NCI-H2227 (cell line): ENCODE data around the gene ALPL.

ENCODE experiments used
- DNase-seq: peaks from one replicate; lab custom pipeline; 2025; ENCODE audit not compliant: unreplicated experiment; lab: John Stamatoyannopoulos, UW

The ALPL gene

GRCh38 chr1:21526441-21526840 is 17.2 kb downstream of the ALPL start:
- no peak for DNase-seq

GRCh38 chr1:21530368-21531016 is 21.3 kb downstream of the ALPL start:
- DNase-seq = no peak

DNA sequence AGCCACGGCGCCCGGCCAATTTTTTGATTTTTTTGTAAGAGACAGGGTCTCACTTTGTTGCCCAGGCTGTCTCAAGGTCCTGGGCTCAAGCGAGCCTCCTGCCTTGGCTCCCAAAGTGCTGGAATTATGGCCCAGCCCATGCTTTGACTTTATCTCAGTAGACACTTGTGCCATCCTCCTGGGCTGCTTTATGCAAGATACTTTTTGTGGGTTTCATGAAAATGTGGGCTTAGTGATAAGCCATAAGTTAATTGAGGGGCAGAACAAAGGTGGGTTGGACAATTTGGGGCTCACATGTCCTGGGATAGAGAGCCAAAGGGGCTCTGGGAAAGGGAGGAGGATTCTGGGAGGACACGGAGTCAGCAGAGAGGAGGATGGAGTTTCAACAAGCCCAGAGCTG is 22.0 kb downstream of the ALPL start:
- no peak for DNase-seq

DNA sequence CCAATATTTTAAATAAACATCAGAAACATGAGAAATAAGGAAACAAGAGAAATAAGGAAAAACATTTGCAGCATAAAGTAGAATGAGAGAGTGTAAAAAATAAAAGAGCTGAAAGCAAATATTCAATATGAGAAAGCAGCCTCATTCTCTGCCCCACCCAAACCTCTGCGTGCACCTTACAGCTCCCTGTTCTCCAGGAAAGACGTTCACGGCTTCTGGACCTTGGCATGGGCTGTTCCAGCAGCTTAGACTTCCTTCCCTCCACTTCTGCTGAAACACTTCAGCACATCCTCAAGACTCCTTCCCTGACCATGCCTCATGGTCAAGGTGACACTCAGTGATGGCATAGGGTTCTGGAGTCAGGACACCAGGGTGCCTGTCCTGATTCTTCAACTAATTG is 23.3 kb downstream of the ALPL start:
- no peak for DNase-seq

DNA sequence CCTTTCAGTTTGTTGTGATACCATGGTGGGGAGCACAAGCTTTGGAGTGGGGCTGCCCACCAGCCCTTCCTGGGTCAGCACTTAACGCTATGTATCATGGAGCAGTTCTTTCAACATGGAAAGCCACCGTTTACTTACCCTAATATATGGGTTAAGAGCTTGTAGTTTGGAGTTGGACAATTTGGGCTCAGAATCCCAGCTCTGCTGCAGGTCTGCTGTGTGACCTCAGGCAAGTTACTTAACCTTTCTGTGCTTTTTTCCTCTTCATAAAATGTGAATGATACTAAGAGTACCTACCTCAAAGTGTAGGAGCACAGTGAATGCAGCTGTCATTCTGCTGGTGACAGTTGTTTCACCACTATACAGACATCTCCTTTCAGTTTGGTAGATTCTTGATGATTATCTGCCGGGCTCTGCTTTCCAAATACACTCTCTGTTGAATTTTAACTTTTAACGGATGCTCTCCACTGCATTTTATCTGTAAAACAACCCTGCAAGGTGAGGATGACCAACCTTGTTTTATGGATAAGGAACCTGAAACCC is 23.8 kb downstream of the ALPL start:
- no peak for DNase-seq

GRCh38 chr1:21534146-21534545 is 24.9 kb downstream of the ALPL start:
- DNase-seq = no peak

DNA sequence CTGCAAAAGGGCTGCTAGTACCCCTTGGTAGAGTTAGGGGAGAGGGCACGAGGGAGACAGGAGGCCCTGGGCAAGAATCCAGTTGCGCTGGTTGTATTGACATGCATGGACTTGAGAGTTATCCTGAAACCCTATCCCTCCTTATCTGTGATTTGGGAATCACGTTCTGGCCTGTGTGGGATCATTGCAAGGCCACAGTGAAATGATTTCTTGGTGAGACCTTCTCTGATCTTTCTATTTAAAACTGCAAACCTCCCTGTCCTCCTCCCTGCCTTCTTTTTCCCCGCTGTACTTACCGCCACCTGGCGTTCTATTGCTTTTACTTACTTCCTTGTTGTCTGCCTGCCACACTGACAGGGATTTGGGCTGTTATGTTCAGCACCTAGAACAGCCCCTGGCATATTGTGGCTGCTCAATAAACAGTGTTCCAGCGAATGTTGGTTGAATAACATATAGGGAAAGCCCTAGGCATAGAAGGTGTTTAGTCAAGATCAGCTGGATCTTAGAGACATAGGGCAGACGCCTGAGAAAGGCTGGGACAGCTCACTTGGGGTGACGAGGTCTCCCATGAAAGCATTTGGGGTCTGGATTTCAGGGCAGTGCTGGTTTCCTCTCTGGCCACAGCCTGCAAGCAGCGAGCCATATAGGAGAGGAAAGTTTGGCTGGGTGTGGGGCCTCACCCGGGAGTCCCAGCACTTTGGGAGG is 25.6 kb downstream of the ALPL start:
- peak; percentile 49 for DNase-seq

DNA sequence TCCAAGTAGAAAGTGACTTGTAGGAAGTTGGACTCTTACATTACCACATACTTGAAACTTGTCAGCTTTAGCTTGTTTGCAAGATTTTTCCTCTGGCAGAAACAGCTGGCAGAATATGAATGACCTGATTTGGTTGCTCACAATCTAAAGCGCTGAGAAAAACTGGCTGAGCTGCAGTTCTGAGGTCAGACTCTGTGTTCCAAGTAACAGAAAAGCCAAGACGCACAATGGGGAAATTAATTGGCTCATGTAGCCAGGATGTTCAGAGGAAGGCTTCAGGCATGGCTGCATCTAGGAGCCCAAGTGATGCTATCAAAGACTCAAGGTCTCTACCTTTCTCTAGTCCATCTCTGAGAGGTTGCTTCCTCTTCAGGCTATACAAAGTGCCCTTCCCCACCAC is 27.0 kb downstream of the ALPL start:
- DNase-seq = no peak

GRCh38 chr1:21537511-21537931 is 28.3 kb downstream of the ALPL start:
- no peak for DNase-seq

DNA sequence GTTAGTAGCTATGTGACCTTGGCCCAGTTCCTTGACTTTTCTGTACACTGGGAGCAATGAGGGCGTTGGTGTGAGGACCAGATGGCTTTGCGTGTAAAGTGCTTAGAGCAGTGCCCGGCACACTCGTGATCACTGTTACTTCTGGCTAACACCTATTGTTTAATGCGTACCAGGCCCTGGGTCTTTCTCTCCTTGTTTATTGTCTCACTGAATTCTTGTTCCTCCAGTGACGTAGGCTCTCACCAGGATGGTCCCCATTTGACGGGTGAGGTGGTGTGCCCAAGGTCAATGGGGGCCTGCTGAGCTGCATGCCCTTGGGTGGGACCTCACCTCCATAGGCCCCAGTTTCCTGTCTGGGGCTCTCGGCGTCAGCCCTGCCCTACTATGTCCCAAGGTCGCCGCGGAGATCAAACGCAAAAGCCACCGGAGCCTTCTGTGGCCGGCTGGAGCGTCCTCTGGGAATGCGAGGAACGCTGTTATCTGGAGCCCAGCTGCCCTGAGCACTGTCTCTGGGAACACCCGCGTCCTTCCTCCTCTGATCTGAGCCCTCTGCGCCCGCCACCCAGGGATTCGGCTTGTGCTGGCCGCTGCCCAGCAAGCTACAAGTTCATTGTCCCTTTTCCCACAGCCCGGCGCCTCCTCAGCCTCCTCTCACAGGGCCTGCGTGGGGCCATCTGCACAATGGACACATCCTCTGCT is 28.9 kb downstream of the ALPL start:
- DNase-seq = no peak

GRCh38 chr1:21539933-21540332 is 30.7 kb downstream of the ALPL start:
- DNase-seq = no peak

DNA sequence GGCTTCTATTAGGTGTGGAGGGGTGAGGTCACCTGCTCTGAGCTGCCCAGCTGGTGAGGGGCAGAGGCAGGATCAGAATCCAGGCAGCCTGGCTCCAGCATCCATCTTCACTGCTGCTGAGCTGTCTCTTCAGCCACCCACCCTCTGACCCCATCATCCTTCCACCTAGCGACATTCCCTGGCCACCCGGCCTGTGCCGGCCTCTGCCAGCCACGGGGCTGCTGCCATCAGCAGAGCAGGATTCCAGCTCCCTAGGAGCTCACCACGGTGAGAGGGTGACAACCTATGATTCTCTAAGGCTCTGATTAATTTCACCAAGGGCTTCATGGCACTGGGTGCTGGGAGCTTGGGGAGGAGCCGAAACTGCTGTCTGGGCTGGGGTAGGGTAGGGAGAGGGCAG is 32.1 kb downstream of the ALPL start:
- DNase-seq = no peak

GRCh38 chr1:21541835-21542234 is 32.6 kb downstream of the ALPL start:
- DNase-seq = no peak

- DNase-seq = no peak
Observed at GRCh38 chr1:21543598-21543997, 34.4 kb downstream of the ALPL start.

GRCh38 chr1:21544095-21544494 is 34.9 kb downstream of the ALPL start:
- DNase-seq = no peak

DNA sequence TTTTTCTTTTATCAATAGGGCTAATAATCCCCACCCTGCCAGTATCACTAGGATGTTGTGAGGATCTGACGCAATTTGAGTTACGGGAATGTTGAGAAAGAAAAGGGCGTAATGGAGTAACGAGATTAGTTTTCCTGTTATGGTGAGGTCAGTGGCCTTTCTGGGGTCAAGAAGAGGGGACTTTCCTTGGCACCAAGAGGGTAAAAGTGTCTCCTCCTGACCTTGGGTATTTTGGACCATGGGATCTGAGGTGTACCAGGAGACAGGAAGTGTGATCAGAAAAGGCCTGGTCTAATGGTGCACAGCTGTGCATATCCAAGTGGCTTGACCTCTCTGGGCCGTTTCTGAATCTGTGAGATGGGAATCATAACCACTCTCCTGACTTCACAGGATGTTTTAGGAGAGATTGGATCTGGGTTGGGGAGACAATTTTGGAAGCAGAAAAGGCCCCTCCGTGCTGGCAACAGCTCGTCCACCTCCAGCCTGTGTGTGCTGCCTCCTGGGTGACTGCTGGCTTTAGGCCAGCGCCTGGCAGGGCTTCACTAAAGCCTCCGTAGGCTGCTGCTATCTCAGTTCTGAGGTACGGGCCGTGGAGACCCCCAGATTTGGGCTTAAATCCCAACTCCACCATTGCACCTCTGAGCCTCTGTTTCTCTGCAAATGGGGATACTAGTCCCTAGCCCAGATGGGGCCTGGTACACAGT is 37.1 kb downstream of the ALPL start:
- no peak for DNase-seq

DNA sequence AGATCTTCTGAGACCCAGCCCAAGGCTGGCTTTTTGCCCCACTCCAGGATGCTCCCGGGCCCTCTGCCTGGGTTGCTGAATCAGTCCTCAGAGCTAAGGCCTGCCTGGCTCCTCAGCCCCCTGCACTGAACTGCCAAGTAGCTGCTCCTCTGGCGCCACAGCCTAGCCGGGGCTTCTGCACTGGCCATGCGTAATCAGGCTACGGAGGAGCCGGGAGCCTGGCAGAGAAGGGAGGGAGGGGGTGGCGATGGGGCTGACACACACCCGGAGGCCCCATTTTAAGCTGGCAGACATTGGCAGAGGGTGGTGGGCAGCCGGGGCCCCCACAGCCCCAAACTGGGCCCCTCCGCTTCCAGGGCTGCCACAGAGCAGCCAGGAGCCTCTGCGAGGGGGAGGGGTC is 38.7 kb downstream of the ALPL start:
- no peak for DNase-seq

DNA sequence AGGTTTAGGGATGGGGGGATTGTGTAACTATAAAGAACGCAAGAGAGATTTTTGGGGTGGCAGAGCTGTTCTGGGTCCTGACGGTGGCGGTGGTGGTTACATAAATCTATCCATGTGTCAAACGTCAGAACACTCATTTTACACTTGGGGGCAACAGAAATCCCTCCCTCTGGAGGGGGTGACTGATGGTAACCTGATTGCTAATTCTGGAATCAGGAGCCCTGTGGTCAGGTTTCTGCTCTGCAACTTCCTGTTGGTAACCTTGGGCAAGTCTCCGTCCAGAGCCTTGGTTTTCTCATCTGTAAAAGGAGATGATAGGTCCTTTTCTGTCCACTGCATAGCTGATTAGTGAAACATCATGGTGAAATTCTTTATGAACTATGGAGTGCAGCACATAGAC is 40.9 kb downstream of the ALPL start:
- DNase-seq = no peak

DNA sequence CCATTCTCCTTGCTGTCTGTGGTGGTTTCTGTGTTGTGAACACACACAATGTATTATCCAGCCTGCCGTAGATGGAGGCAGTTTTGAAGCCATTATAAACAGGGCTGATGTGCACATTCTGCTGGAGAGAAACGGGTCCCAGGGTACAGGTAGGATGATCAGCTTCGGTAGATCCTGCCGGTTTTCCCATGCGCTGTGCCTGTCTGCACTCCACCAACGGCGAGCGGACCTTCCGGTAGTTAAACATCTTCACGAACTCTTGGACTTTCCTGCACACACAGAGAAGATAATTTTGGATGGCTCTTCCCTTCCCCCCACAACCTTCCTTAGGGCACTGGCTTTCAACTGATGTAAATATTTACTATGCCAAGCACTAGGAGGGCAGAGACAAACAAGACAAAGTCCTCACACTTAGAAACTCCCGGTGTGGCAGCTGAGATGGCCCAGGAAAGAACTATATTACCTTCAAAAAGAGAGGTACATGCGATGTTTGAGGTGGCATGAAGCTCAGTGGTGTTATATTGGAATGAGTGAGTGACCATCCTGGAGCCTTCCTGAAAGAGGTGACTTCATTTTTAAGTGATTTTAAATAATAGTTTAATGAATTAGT is 41.7 kb downstream of the ALPL start:
- no peak for DNase-seq

- no peak for DNase-seq
Observed at GRCh38 chr1:21552715-21553114, 43.5 kb downstream of the ALPL start.
